K562 (cell line): ENCODE data around the gene RAB3GAP2. TPM values are rescaled to one million over a fixed set of nuclear protein-coding genes. Genes with fewer than 3 reads are reported as not detected.

Source experiments
- ATAC-seq: fragments of 200-7000 bp; cut with Tn5 transposase; 3 replicates; pipeline ENCODE4 v1.9.1; 2020; ENCODE audit warnings: moderate library complexity
- BruUV-seq: library from RNA; stranded (reverse); fragments of 400-500 nt; replicated peaks from 2 replicates; lab custom pipeline; 2021; lab: Mats Ljungman, UMichigan
- CTCF ChIA-PET: fragments of 300-600 bp; formaldehyde crosslinking; extraction: SDS; loops from one replicate; lab custom pipeline; 2021; ENCODE audit warnings: low intra/inter-chr PET ratio; lab: Yijun Ruan, JAX
- POLR2A ChIA-PET: fragments of 300-600, 350-650 bp; sonication (Branson Sonifier 250); formaldehyde crosslinking; extraction: SDS; loops from one replicate; lab custom pipeline; 2021; ENCODE audit warnings: antibody characterized with exemption, inconsistent platforms; lab: Yijun Ruan, JAX
- DNase-seq, 4 experiments: peaks; one replicate each; pipeline versions ENCODE4 v3.0.0 to v3.0.0-alpha.2; 2011 to 2018; ENCODE audit warnings: low spot score in 3 of 4, mixed read lengths in 3 of 4; ENCODE audit errors: extremely low read depth in 1 of 4
- FAIRE-seq: peaks from 2 replicates; lab custom pipeline; 2011; peaks lifted over from hg19 to GRCh38; lab: Jason Lieb, UNC
- H2AFZ ChIP-seq: 2 replicates; pipeline ENCODE4 v1.6.0; 2011; ENCODE audit warnings: low read depth, low read length, control low read depth, inconsistent platforms
- H3K27ac ChIP-seq: fragments of 200-600 bp; 3 replicates; pipeline ENCODE4 v1.8.0; 2011; ENCODE audit warnings: low read depth, mild to moderate bottlenecking, control low read depth, inconsistent platforms, low read length, moderate library complexity, mixed read lengths; ENCODE audit errors: extremely low read depth
- H3K27me3 ChIP-seq, 2 experiments: fragments of 300-600 bp in 1 of 2; 2 replicates in 1 of 2; 3 replicates in 1 of 2; pipeline versions ENCODE4 v1.6.0 to v1.8.0; 2011; ENCODE audit warnings: inconsistent platforms in 2 of 2, low read length in 2 of 2, mild to moderate bottlenecking in 1 of 2, mixed read lengths in 1 of 2, moderate library complexity in 1 of 2; ENCODE audit not compliant: control insufficient read depth in 2 of 2, insufficient read depth in 2 of 2
- H3K36me3 ChIP-seq: fragments of 300-600 bp; 3 replicates; pipeline ENCODE4 v1.8.0; 2011; ENCODE audit warnings: mild to moderate bottlenecking, low read length, inconsistent platforms; ENCODE audit not compliant: control insufficient read depth, insufficient read depth
- H3K4me1 ChIP-seq, 2 experiments: fragments of 200-600 bp in 1 of 2; replicated peaks in 1 of 2; 2 replicates in 1 of 2; 3 replicates in 1 of 2; pipeline versions ENCODE4 v1.5.1 to v1.8.0; 2011; ENCODE audit warnings: inconsistent platforms in 2 of 2, low read length in 2 of 2, mild to moderate bottlenecking in 1 of 2, mixed read lengths in 1 of 2, moderate library complexity in 1 of 2; ENCODE audit not compliant: control insufficient read depth in 2 of 2, insufficient read depth in 2 of 2
- H3K4me2 ChIP-seq: 2 replicates; pipeline ENCODE4 v1.6.1; 2011; ENCODE audit warnings: low read length, control low read depth, inconsistent platforms, mixed read lengths; ENCODE audit not compliant: insufficient read depth
- H3K4me3 ChIP-seq: fragments of 200-600 bp; sonication (generic), shearing (Covaris generic); 2 replicates; pipeline ENCODE4 v1.5.1; 2016; ENCODE audit warnings: control low read depth, inconsistent platforms
- H3K79me2 ChIP-seq: fragments of 200-600 bp; 3 replicates; pipeline ENCODE4 v1.8.0; 2011; ENCODE audit warnings: low read length, inconsistent platforms; ENCODE audit not compliant: control insufficient read depth, insufficient read depth
- H3K9ac ChIP-seq, 2 experiments: 2 replicates each; pipeline versions ENCODE4 v1.6.0 to v1.6.1; 2011; ENCODE audit warnings: low read depth in 2 of 2, low read length in 2 of 2, control low read depth in 1 of 2, inconsistent platforms in 1 of 2, mild to moderate bottlenecking in 1 of 2, mixed read lengths in 1 of 2; ENCODE audit not compliant: insufficient read depth in 1 of 2
- H3K9me1 ChIP-seq: one replicate; pipeline ENCODE4 v1.6.0; 2011; ENCODE audit warnings: inconsistent platforms, mild to moderate bottlenecking, low read length, moderate library complexity; ENCODE audit not compliant: control insufficient read depth, insufficient read depth
- H3K9me3 ChIP-seq: replicated peaks from 2 replicates; pipeline ENCODE4 v1.5.1; 2011; ENCODE audit warnings: low read depth, low read length, inconsistent platforms; ENCODE audit not compliant: control insufficient read depth, insufficient read depth
- H4K20me1 ChIP-seq: replicated peaks from 2 replicates; pipeline ENCODE4 v1.6.1; 2011; ENCODE audit warnings: low read length, inconsistent platforms, mixed read lengths; ENCODE audit not compliant: control insufficient read depth, insufficient read depth
- ELK3 ChIP-seq: fragments of 450-650 bp; formaldehyde crosslinking; IDR thresholded peaks from 2 replicates; pipeline ENCODE4 v1.4.0; 2020; ENCODE audit warnings: mild to moderate bottlenecking
- KLF6 ChIP-seq: fragments of 250-450 bp; sonication (Bioruptor Pico); IDR thresholded peaks from 2 replicates; pipeline ENCODE4 v1.4.0; 2020; ENCODE audit warnings: mild to moderate bottlenecking, moderate library complexity, borderline replicate concordance
- MCM3 ChIP-seq: fragments of 450-650 bp; IDR thresholded peaks from 2 replicates; pipeline ENCODE4 v1.6.1; 2016
- MITF ChIP-seq: IDR thresholded peaks from 2 replicates; pipeline ENCODE4 v1.6.1; 2014; ENCODE audit warnings: antibody characterized with exemption
- THRA ChIP-seq: fragments of 450-650 bp; IDR thresholded peaks from 2 replicates; pipeline ENCODE4 v1.6.1; 2017; ENCODE audit warnings: mild to moderate bottlenecking, moderate library complexity
- ZNF354B ChIP-seq: fragments of 250-450 bp; sonication (Bioruptor Pico); IDR thresholded peaks from 2 replicates; pipeline ENCODE4 v1.4.0; 2020
- in situ Hi-C: fragments of 300-500 bp; cut with MboI; formaldehyde crosslinking; loops from 4 replicates; pipeline ENCODE4 v1.15.0; 2018; ENCODE audit warnings: inconsistent platforms, mixed read lengths
- intact Hi-C: fragments of 100-400 bp; cut with micrococcal nuclease; formaldehyde crosslinking; loops from 2 replicates; pipeline ENCODE4 v1.14.2; 2022
- polyA plus RNA-seq, 8 experiments: library from polyadenylated mRNA; depleted of rRNA in 4 of 8; stranded (reverse) in 5 of 8; unstranded in 3 of 8; fragments of >200 nt; fragmentation: Nextera tagmentation in 2 of 8; fragmentation: Illumina TruSeq in 1 of 8; extraction: Ambion mirVana in 2 of 8; extraction: Trizol in 1 of 8; gene quantifications; 2 replicates each; pipeline versions ENCODE4 v1.2.1 to v1.2.3, GENCODE V29; 2011 to 2014; ENCODE audit warnings: inconsistent platforms in 1 of 8, missing spikeins in 1 of 8
- total RNA-seq, 7 experiments: library from RNA; depleted of rRNA in 6 of 7; stranded (reverse); fragments of >200 nt in 6 of 7; fragmentation: Illumina TruSeq in 2 of 7; extraction: Trizol in 2 of 7; gene quantifications; 2 replicates each; pipeline versions ENCODE4 v1.2.1 to v1.2.3, GENCODE V29; 2011 to 2021; ENCODE audit warnings: low replicate concordance in 1 of 7

The RAB3GAP2 gene
- total and polyA plus RNA-seq, 9 of the 15 experiments (the other 6 are each of a cell fraction or from before 2014, with no cell fraction given): 14.1 to 69.1 (median 32.2) TPM

- no peak for TF ChIP-seq KLF6 (CRISPR knock-in tag)
- no peak for TF ChIP-seq ELK3
Measured at GRCh38 chr1:220226752-220227151, 45.5 kb downstream of the RAB3GAP2 start (continued).

- no peaks in the 10 kb centered on the region; a peak in 1 of 5 replicates for H3K4me1 ChIP-seq
- no peak overlapping the region for H3K4me2 ChIP-seq
- H3K79me2 ChIP-seq: peaks cover 13% of the 10 kb centered on the region; the same call in 2 of the 3 replicates
- POLR2A ChIA-PET: no interaction called here
- H3K9me1 ChIP-seq: no peaks in the 10 kb centered on the region
- no peak for TF ChIP-seq THRA
- no peak for TF ChIP-seq ZNF354B (CRISPR knock-in tag)
- TF ChIP-seq MCM3: no peak
- no peak for TF ChIP-seq MITF
- in situ Hi-C loops: no loop called here
- H3K27me3 ChIP-seq: no peaks in the 10 kb centered on the region
- ATAC-seq (no peak), FAIRE-seq (no peak), DNase-seq (no peak)
- intact Hi-C loops: no loop called here
- no peak overlapping the region for H3K9ac ChIP-seq
- no peak overlapping the region for H3K27ac ChIP-seq
- BruUV-seq: no TSS peak
- no peak overlapping the region for H3K4me3 ChIP-seq
- CTCF ChIA-PET: no interaction called here
- peaks cover 29% of the 10 kb centered on the region for H3K36me3 ChIP-seq
- no peak overlapping the region for H2AFZ ChIP-seq
- no peaks in the 10 kb centered on the region for H4K20me1 ChIP-seq
- no peaks in the 10 kb centered on the region for H3K9me3 ChIP-seq
Measured at GRCh38 chr1:220225957-220226356, 46.3 kb downstream of the RAB3GAP2 start.
